SW480 (cell line): ENCODE results near the gene CIDEB.
A peak's percentile ranks its signal among the peaks of the same experiment; 100 is the strongest.
"Not testable (repeated sequence)": the region's sequence is repeated elsewhere in the genome, so short reads cannot be mapped to it uniquely, and the experiment has no call there.

ENCODE experiments used
- DNase-seq: peaks from one replicate; pipeline ENCODE4 v3.0.0-alpha.2; 2016; ENCODE audit warnings: low spot score

CIDEB gene

DNA sequence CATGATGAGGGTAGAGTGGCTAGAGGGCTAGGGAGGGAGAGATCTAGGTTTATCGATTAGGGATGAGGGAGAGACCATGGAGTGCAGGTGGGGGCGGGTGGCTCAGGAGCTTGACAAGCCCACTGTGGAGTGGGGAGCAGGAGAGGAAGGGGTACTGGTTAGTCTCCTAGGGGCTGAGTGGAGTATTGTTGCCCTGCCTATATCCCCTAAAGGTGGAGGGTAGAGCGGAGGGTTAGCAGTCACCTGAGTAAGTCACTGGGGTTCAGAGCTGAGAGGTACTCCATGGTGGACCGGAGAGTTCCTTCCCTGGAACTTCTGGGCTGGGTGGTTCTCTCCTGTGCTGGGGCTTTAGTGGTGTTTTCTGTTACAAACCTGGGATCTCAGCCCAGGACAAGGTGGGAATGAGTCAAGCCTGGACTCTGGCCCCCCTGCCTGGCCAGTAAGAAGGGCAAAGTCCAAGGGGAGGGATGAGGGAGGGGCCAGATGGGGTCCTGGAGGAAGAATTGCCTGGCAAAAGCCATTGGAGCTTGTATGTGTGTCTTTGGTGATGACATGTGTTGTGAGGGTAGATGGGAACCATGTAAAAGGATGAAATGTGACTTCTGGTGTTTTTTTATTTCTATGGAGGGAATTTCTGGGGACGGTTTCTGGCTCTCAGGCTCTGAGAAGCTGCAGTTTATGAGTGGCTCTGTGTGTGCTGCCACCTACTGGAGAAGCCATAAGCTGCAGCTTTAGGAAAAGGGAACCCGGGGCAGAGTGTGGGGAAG is at the start of gene CIDEB:
Gene CIDEB, minus strand, starts transcription at position 403 of the 767 bp plus-strand sequence. Its CDS starts 119 bp downstream, at position 284.
- peak; percentile 41 for DNase-seq

DNA sequence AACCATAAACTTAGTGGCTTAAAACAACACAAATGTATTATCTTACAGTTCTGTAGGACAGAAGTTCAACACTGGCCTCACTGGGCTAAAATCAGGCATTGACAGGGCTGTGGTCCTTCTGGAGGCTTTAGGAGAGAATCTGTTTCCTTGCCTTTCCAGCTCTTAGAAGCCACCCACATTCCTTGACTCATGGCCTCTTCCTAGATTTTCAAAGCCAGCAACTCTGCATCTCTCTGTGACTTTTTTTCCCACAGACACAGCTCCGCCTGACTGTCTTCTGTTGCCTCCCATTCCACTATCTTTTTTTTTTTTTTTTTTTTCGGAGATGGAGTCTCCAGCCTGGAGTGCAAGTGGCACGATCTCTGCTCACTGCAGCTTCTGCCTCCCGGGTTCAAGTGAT is 48.4 kb upstream of the CIDEB start:
- no peak for DNase-seq

DNA sequence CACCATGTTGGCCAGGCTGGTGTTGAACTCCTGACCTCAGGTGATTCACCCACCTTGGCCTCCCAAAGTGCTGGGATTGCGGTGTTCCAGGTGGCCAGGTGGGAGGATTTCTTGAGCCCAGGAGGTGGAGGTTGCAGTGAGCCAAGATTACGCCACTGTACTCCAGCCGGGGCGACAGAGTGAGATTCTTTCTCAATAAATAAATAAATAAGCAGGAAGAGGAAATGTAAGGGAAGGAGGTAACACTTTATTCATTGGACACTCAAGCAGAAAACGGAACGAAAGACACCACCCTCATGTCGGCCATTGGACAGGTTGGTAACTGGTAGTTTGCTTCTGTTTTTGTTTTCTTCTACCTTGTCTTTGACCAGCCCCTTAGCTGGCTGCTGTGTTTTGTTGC is 47.2 kb upstream of the CIDEB start:
- no peak for DNase-seq

DNA sequence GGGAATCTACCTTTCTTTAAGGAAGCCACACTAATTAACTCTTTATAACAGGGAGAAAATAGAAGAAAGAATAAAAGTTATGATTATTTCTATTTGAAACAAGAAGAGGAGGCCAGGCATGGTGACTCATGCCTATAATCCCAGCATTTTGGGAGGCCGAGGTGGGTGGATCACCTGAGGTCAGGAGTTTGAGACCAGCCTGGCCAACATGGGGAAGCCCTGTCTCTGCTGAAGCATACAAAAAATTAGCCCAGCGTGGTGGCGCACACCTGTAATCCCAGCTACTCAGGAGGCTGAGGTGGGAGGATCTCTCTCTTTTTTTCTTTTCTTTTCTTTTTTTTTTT is 46.7 kb upstream of the CIDEB start:
- DNase-seq, result not testable (repeated sequence)

DNA sequence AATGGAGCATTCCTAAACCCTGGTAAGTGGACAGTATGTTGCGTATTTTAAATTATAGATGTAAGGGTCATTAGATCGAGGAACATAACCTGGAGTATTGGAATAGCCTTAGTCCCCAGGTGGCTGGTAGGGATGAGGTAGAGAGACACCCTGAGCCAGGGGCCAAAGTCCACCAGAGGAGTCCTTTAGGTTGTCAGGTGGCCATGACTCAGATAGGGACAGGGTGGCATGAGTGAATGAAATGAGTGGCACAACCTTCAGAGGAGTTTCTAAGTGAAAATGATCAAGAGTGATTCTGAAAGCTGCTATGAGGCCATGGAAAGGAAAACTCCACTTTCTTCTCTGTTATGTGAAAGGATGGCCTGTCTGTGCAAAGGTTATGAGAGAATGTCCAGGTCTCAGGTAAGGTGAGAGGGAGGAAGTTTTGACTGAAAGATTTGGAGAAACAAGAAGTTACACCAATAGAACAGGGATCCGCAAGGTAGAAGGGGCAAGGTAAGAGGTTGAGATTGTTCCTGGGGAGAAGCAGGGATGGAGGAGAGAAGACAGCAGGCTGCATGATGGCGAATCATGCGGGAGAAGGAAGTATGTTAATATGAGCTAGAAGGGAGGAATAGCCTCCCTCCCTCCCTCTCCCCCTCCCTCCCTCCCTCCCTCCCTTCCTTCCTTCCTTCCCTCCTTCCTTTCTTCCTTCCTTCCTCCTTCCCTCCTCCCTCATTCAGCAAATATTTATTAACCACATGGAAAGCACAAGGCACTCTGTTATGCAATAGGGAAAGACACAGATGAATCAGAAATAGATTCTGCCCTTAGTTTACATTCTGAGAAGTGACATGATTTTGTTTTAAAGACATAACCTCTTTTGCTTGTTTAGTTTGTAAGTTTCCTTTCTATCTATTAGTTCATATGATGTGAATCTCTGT is 46.0 kb upstream of the CIDEB start:
- peak; percentile 65 for DNase-seq

DNA sequence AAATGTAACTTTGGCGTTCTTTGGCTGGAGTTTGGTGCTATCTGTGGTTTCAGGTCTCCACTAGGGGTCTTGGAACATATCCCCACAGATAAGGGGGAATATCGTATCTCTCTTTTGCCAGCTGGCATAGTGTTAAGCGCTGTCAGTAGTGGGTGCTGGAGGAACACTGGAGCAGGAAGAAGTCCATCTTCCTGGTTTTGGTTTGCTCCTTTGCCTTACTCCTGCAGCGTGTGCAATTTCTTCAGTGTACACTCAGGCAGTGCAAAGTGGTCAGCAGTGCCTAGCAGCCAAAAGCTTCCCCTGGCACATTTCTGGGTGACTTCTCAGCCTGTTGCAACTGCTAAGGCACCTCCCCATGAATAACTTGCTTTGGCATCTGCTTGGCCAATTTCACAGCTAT is 43.7 kb upstream of the CIDEB start:
- no peak for DNase-seq

GRCh38 chr14:24349742-24350141 is 42.0 kb upstream of the CIDEB start:
- DNase-seq, result no peak

- DNase-seq, result no peak
Observed at GRCh38 chr14:24348186-24348585, 40.4 kb upstream of the CIDEB start.

- DNase-seq, result no peak
Observed at GRCh38 chr14:24347134-24347533, 39.4 kb upstream of the CIDEB start.

DNA sequence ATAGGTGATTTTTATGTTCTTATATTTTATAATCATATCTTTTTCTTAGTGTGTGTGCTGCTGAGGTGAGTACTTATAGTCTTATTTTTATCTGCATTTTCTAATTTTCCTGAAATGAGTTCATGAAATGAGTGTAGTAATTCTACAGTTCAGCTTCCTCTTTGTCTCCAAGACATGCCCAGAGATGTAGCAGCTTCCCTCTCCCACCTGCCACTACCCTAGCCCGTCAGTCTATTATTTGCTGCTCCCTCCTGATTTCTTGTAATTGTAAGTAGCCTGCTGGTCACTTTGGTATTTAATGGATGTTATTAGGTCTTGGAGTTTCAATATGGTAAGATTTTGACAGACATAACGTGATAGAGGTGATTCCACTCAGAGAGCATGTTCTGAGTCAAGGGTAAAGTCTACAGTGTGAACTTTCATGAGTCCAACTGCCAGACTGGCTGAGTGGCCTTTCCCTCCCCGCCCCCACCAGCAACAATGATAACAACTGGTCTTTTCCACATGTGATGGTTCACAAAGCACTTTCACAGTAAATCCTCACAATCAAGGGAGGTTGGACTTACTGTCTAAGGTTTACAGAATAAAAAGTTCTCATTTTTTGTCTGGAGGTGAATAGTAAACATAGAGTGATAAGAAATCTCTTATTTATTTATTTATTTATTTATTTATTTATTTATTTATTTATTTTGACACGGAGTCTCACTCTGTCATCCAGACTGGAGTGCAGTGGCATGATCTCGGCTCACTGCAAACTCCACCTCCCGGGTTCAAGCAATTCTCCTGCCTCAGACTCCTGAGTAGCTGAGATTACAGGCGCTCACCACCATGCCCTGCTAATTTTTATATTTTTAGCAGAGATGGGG is 36.3 kb upstream of the CIDEB start:
- DNase-seq, result no peak

- DNase-seq, result no peak
Observed at GRCh38 chr14:24342889-24343288, 35.1 kb upstream of the CIDEB start.

- no peak for DNase-seq
Observed at GRCh38 chr14:24340606-24341005, 32.8 kb upstream of the CIDEB start.

GRCh38 chr14:24339284-24340151 is 31.7 kb upstream of the CIDEB start, which contains the start of gene RIPK3:
RIPK3 (minus strand) TSS chr14:24339991; CDS start chr14:24339826, 165 bp downstream.
- DNase-seq, result no peak

GRCh38 chr14:24338843-24339242 is 31.1 kb upstream of the CIDEB start:
- no peak for DNase-seq

DNA sequence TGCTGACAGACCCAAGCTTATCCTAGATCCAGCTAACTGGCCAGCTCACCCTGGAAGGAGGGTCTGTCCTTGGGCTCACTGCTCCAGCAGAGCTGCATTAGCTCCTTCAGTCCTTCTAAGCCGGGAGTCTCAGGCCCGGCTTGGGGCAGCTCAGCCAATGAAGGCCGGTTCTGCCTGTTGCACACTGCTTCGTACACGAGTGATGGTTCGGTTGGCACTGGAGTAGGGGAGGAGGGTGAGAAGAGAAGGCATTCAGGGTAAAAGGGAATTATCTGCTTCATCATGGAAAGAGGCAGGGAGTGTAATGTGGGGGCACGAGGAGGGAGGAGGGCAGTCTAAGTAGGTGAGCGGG is 30.0 kb upstream of the CIDEB start:
- no peak for DNase-seq

GRCh38 chr14:24337144-24337823 is 29.5 kb upstream of the CIDEB start:
- DNase-seq, result no peak

GRCh38 chr14:24335461-24336171 is 27.8 kb upstream of the CIDEB start:
- no peak for DNase-seq

- DNase-seq, result no peak
Observed at GRCh38 chr14:24334431-24335291, 26.9 kb upstream of the CIDEB start, which contains the start of gene ADCY4. ADCY4 (minus strand) TSS chr14:24335071; CDS start chr14:24334652, 419 bp downstream.
